Right lobe of liver (tissue), 4 donors: Measurements from ENCODE around the gene DAW1.

Experiments used
- CTCF ChIP-seq, 4 donors: fragments of 200-600 bp in 3 of 4; fragments of 450-650 bp in 1 of 4; IDR thresholded peaks; one replicate each; pipeline versions ENCODE4 v1.5.1 to v1.8.0; 2016 to 2022; ENCODE audit warnings: antibody characterized with exemption in 4 of 4, mild to moderate bottlenecking in 2 of 4
- POLR2A ChIP-seq: fragments of 450-650 bp; IDR thresholded peaks from one replicate; pipeline ENCODE4 v1.6.1; 2017; ENCODE audit warnings: antibody characterized with exemption, mild to moderate bottlenecking
- donor health status: DM: no; HTN: no; CAD: no.
- donor health status: DM: no; HTN: no; CAD: no.
- donor health status: DM: no; HTN: yes; CAD: no.

GRCh38 chr2:227855440-227855839, 16.0 kb upstream of the DAW1 start:
- no peak for TF ChIP-seq CTCF (IDR thresholded peaks at IDR 0.05)
- no peak for TF ChIP-seq POLR2A
